HG02970 (cell line): ENCODE measurements around the gene ELOF1.
"Not testable (repeated sequence)": the region's sequence is repeated elsewhere in the genome, so short reads cannot be mapped to it uniquely, and the experiment has no call there.

Experiments
- ATAC-seq: cut with Tn5 transposase; IDR thresholded peaks from one replicate; pipeline ENCODE4 v1.9.1; 2021; ENCODE audit warnings: mild to moderate bottlenecking, moderate library complexity, moderate number of reproducible peaks; ENCODE audit not compliant: unreplicated experiment, low FRiP score

The ELOF1 gene

DNA sequence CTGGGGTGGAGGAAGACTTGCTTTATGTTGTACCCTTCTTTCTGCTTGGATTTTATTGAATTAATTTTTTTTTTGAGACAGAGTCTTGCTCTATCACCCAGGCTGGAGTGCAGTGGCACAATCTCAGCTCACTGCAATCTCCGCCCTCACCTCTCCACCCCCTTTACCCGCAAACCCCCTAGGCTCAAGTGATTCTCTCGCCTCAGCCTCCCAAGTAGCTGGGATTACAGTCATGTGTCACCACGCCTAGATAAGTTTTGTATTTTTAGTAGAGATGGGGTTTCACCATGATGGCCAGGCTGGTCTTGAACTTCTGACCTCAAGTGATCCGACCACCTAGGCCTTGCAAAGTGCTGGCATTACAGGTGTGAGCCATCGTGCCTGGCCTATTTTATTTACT lies 14.3 kb upstream of the ELOF1 start:
- ATAC-seq = not testable (repeated sequence)

DNA sequence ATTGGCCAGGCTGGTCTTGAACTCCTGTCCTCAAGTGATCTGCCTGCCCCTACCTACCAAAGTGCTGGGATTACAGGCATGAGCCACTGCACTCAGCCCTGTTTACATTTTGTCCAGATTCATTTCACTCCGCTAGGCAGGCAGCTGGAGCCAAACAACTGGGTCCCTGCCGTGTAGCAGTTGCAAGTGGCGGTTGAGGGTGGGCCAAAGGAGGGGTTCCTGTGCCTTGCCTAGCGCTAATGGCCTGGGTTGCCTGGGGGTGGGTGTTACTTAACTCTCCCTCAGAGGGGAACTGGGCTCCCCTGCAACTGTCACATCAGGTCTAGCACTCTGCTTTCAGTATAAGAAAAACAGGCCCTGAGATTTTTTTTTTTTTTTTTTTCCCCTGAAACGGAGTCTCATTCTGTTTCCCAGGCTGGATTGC lies 11.0 kb upstream of the ELOF1 start:
- no peak for ATAC-seq

DNA sequence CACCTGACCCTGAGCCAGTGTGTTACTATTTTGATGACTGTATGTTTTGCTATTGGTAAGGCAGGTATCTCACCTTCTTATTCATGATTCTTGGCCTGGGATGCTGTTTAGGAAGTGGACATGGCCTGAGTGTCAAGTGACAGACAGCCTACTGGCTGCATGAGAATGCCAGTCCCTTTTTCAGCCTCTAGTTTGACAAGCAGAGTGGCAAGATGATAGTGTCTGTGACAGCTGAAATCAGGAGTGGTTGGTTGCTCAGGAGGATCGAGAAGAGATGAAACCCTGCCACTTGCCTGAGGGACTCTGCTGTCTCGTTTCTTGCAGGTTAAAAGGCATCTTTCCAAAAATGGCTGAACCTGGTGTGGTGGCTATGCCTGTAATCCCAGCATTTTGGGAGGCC lies 7.1 kb upstream of the ELOF1 start:
- no peak for ATAC-seq

DNA sequence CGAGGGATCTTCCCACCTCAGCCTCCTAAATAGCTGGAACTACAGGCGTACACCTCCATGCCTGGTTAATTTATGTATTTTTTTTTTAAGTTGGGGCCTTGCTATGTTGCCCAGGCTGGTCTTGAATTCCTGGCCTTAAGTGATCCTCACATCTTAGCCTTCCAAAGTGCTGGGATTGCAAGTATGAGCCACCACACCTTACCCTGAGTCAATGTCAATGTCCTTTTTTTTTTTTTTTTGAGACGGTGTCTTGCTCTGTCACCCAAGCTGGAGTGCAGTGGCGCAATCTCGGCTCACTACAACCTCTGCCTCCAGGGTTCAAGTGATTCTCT lies 6.6 kb upstream of the ELOF1 start:
- ATAC-seq = not testable (repeated sequence)

DNA sequence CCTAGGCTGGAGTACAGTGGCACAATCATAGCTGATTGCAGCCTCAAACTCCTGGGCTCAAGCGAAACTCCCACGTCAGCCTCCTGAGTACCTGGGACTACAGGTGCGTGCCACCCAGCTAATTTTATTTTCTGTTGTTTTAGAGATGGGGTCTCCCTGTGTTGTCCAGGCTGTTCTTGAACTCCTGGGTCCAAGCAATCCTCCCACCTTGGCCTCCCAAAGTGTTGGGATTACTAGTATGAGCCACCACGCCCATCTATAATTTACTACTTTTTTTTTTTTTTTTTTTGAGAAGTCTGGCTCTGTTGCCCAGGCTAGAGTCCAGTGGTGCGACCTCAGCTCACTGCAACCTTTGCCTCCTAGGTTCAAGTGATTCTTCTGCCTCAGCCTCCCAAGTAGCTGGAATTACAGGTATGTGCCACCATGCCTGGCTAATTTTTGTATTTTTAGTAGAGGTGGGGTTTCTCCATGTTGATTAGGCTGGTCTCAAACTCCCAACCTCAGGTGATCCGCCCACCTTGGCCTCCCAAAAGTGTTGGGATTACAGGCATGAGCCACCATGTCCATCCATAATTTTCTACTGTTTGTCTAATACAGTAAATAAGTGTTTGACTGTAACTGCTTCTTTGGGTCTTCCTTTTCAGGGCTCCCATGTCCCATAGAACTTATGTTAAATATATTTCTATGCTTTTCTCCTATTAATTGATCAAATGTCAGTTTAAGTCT lies 5.2 kb upstream of the ELOF1 start:
- ATAC-seq = not testable (repeated sequence)

DNA sequence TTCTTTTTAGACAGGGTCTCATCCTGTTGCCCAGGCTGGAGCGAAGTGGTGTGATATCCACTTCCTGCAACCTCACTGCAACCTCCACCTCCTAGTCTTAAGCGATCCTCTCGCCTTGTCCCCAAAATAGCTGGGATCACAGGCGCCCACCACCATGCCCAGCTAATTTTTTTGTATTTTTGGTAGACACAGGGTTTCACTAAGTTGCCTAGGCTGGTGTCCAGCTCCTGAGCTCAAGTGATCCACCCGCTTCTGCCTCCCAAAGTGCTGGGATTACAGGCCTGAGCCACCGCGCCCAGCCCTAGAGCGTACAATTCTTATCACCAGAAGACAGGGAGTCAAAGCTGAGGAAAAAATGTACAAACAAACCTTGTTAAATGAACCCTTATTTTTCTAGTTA lies 4.5 kb upstream of the ELOF1 start:
- no peak for ATAC-seq

DNA sequence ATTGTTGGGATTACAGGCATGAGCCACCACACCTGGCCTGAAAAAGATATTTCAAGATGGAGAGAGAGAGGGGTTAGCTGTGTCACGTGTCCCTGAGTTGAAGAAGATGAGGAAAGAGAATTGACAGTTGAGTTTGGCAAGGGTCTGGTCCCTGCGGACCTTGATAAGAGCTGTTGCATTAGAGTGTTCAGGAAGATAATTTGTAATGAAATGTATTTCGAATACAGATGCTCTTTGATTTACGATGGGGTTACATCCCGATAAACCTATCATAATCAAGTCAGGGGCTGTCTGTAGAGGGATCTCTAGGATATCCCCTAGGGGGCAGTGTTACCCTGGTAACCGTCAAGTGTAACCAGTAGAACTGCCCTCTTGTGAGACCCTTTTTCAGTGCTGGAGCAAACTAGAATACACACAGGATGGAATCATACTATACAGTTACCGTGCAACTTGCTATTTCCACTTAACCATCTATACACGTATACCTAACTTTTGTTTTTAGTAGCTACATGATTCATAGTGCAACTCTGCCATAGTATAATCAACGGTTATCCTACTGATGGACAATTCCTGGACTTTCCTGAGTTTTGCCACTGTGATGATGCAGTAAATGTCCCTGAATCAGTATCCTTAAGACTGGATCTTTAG lies 1.5 kb upstream of the ELOF1 start:
- ATAC-seq = no peak

DNA sequence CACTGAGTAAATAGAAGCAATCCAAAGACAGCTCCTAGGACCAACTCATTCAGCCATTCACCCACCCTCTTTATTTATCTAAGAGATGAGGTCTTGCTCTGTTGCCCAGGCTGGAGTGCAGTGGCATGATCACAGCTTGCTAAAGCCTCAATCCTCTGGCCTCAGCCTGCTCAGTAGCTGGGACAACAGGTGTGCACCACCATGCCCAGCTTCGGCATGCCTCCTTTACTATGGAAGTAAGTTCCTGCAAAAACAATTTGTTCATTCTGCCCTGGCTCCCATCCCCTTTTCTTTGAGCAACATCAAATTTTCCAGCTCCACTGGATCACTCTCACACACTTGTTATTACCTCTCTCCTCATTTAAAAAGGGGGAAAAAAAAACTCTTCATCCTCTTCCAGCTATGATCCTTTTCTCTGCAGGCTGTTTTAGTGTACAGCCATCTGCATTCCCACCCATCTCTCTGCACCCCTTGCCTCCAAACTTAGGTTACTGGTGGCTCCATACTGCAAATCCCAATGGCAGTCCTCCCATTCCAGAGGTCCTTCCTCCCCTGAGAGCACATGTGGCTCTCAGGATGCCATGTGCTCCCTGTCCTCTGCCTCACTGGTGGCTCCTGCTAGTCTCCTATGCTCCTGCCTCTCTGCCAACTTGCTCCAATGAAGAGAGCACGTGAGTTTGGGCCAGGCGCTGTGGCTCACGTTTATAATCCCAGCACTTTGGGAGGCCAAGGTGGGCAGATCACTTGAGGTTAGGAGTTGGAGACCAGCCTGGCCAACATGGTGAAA lies 2.2 kb downstream of the ELOF1 start:
- no peak for ATAC-seq

DNA sequence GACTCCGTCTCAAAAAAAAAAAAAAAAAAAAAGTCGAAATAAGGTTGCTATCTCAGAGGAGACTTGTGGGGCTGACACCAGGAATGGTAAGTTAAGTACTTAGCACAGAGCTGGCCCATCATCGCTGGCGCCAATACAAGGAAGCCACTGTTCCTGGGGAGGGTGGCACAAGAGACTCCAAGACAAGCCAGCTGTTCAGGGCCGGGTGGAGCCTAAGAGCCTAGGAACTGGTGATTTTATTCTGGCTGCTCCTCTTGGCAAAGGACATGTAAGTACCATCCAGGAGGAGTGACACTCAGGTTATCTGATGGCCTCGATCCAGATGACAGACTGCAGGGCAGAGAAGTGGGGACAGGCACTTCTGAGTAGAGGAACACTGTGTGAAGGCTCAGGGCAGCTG lies 3.8 kb downstream of the ELOF1 start:
- no peak for ATAC-seq

DNA sequence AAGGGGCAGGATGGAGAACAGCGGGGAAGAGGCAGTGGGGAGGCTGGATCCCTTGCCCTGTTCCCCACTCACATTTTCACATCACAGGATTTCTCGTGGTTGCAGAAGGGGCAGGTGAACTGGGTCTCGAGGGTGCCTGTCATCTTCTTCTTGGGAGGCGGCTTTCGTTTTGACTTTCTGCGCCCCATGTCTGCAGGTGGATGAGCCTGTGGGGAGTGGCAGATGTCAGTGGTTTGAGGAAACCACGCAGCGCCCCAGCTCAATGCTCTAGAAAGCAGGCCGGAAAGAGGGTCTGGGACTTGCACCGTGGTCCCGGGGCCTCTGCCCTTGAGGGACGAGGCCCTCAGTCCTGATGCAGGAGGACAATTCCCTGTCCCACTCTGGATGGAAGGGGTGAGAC lies 4.9 kb downstream of the ELOF1 start:
- ATAC-seq = no peak

DNA sequence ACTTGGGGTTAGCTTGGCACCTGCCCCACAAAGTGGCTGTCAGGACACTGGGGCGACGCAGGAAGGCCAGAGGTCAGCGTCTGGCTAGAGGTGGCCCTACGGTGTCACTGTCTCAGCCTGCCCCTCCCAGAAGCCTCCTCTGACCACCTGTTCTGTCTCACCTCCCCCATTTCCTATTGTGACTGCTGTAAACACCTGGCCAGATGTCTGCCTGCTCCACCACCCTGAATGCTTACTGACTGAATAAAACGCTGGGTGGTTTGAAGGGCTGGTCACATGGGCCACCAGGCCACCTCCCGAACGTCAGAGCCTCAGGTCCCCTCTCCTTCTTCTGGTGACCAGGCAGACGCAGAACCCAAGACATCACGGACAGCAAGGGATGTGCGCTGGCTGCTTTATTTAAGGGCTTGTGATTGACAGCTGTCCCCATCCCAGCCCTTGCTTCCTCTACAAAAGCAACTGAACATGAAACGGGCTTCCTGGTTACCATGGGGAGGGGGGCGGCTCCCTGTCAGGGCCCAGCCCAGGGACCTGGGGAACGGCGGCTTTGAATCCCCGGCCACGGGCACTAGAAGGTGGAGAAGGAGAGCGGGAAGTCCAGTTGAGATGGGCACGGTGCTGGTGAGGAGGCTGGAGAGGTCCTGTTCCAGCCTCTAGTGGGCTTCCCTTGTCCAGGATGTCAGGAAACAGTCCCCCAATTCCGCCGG lies 6.2 kb downstream of the ELOF1 start:
- ATAC-seq = no peak

DNA sequence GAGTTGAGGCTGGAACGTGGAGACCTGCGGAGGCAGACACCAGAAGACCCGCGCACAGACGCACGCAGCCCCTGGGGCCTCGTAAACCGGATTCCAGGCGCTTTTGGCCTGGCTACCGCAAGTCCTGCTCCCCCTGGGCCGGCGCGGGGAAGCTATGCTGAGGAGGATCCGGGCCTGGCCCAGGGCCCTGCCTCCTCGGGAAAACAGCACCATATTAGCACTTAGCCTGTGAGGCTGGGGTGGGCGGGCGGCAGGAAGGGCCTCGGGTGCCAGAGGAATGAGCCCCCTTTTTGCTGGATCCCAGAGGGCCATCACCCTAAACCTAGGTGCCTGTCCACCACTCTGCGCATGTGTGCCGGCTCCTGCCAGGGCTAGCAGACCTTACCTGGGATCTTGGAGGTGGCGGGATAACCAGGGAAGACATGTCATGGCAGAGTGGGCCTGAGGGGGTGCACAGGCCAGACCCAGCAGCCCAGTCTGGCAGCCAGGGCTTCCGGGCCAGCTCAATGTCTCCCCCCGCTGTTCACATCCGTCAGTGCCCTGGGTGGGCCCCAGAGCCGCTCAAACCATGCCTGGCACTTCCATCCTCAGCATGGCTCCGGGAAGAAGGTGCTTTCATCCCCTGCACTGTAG lies 7.3 kb downstream of the ELOF1 start:
- ATAC-seq = no peak

DNA sequence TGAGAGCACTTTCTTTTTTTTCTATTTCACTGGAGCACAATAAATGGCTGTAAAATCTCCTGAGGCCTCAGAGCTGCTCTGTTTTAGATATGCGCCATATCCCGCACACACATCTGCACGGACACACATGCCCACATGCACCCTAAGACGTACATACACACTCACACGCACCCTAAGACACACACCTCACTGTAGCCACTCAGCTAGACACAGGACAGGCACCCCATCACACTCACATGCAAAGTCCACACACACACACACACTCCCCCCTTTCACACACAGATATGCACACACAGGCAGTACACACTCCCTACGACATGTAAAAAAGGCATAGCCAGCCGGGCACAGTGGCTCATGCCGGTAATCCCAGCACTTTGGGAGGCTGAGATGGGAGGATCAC lies 8.8 kb downstream of the ELOF1 start:
- no peak for ATAC-seq

DNA sequence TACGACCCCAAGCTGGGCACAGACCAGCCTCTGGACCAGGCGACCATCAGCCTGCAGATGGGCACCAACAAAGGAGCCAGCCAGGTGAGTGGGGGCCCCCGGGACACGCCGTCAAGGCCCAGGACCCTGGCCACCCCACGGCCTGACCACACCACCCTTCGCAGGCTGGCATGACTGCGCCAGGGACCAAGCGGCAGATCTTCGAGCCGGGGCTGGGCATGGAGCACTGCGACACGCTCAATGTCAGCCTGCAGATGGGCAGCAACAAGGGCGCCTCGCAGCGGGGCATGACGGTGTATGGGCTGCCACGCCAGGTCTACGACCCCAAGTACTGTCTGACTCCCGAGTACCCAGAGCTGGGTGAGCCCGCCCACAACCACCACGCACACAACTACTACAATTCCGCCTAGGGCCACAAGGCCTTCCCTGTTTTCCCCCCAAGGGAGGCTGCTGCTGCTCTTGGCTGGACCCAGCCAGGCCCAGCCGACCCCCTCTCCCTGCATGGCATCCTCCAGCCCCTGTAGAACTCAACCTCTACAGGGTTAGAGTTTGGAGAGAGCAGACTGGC lies 9.6 kb downstream of the ELOF1 start:
- no peak for ATAC-seq

DNA sequence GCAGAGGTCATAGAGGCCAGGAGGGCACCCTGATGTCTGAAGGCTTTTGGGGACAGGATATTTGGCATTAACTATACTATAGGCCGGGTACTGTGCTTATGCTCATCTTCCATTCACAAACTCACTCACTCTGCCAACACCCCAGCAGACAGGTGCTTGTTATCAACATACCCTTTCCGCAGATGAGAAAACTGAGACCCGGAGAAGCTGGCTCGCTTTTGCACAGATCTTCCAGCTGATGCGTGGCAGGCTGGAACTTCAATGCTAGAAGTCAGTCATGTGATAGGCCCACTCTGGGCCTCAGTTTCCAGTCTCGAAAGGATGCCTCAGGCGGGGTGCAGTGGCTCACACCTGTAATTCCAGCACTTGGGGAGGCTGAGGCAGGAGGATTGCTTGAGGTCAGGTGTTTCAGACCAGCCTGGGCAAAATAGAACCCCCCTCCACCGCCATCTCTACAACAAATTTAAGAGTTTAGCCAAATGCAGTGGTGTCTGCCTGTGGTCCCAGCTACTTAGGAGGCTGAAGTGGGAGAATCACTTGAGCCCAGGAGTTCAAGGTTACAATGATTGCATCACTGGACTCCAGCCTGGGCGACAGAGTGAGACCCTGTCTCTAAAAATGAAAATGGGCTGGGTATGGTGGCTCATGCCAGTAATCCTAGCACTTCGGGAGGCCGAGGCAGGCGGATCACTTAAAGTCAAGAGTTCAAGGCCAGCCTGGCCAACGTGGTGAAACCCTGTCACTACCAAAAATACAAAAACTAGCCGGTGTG lies 10.9 kb downstream of the ELOF1 start:
- no peak for ATAC-seq

DNA sequence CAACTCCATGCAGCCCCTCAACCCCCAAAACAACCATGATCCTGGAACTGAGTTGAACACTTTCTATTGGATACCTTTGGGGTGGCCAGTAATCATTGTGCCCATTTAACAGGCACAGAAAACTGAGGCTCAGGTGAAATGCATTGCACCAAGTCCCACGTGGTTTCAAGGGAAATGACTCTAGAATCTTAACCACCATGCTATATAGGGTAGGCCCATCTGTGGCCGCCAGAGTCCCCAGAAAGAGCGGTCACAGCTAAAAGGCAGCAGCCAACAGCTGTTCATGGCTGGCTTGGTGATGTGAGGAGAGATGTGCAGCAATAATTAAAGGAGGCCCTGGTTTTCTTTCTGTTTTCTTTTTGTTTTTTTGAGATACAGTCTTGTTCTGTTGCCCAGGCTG lies 17.8 kb downstream of the ELOF1 start:
- no peak for ATAC-seq

DNA sequence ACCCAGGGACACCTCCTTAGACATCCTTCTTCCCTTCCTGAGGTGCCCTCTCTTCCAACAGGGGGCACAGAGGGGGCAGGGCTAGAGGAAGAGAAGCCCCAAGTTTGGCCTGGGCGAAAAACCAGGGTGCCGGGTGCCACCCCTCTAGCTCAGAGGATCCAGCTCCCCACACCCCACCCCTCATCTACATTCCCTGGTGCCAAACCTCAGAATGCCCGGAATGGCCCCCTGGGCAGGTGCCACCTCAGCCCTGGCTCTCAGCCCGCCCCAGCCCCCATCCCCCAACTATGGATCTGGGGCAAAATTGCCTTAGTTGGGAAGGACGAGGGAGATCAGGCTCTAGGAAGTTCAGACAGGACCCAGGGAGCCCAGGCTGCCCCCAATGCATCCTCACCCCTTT lies 18.4 kb downstream of the ELOF1 start:
- ATAC-seq = no peak

DNA sequence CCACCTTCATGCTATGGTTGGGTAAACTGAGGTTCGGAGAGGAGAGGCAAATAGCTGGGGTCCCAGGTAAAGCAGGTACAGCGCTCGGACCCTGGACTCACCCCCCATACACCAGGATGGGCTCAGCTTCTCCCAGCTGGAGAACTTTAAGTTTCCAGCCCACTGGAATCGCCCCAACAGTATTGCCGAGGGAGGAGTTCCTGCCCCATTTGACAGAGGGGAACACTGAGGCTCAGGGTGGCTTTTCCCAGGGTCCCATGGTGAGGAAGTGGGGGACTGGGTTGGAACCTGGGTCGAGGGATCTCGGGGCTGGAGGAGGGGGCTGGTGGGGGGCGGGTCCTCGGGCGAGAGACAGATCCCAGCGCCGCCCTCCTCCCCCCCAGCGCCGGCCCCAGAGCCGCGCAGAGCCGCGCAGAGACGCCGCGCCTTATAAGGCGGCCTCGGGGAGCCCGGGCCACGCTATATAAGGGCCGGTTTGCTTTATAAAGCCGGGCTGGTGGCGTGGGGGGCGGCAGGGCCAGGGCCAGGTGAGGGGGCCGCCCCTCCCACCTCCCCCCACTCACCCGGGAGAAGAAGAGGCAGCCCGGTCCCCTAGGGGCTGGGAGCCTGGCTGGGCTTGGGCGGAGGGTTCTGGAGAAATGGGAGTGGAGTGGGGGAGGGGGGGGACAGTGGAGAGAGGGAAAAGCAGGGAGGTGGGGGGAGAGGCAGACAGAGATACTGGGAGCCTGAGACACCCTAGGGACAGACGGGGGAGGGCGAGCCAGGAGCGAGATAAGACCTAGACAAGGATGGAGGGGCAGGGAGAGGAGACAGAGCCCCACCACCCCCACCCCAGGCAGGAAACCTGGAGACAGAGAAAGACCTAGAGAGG lies 19.3 kb downstream of the ELOF1 start:
- ATAC-seq = no peak
